ENCODE measurements around the gene MAD1L1.

Gene MAD1L1

GRCh38 chr7:2012044-2012900 lies 220.5 kb downstream of the MAD1L1 start:
- no peak for DNase-seq (ENCODE audit: low spot score)

GRCh38 chr7:2011266-2012043 lies 221.3 kb downstream of the MAD1L1 start:
- DNase-seq (ENCODE audit: low spot score), result no peak

GRCh38 chr7:2010551-2011265 lies 222.0 kb downstream of the MAD1L1 start:
- no peak for DNase-seq (ENCODE audit: low spot score)

- DNase-seq (ENCODE audit: low spot score), result no peak
These were observed 222.6 kb downstream of the MAD1L1 start for GRCh38 chr7:2010101-2010500.

- DNase-seq (ENCODE audit: low spot score), result no peak
These were observed 223.2 kb downstream of the MAD1L1 start for GRCh38 chr7:2009541-2010001.

GRCh38 chr7:2008936-2009540 lies 223.7 kb downstream of the MAD1L1 start:
- DNase-seq (ENCODE audit: low spot score), result no peak

- DNase-seq (ENCODE audit: low spot score), result no peak
These were observed 224.4 kb downstream of the MAD1L1 start for GRCh38 chr7:2008101-2008935.

GRCh38 chr7:2007551-2007950 lies 225.2 kb downstream of the MAD1L1 start:
- DNase-seq (ENCODE audit: low spot score), result no peak

GRCh38 chr7:2006921-2007381 lies 225.8 kb downstream of the MAD1L1 start:
- DNase-seq (ENCODE audit: low spot score), result no peak

GRCh38 chr7:2006231-2006771 lies 226.4 kb downstream of the MAD1L1 start:
- no peak for DNase-seq (ENCODE audit: low spot score)

GRCh38 chr7:2005786-2006185 lies 227.0 kb downstream of the MAD1L1 start:
- no peak for DNase-seq (ENCODE audit: low spot score)

- DNase-seq (ENCODE audit: low spot score), result no peak
These were observed 227.7 kb downstream of the MAD1L1 start for GRCh38 chr7:2004841-2005725.

GRCh38 chr7:2003931-2004812 lies 228.6 kb downstream of the MAD1L1 start:
- no peak for DNase-seq (ENCODE audit: low spot score)

- DNase-seq (ENCODE audit: low spot score), result no peak
These were observed 229.3 kb downstream of the MAD1L1 start for GRCh38 chr7:2003451-2003930.

- DNase-seq (ENCODE audit: low spot score), result no peak
These were observed 229.9 kb downstream of the MAD1L1 start for GRCh38 chr7:2002561-2003450.

- no peak for DNase-seq (ENCODE audit: low spot score)
These were observed 230.9 kb downstream of the MAD1L1 start for GRCh38 chr7:2001601-2002442.

Measured in SW480 (cell line).